NCI-H524 (cell line): ENCODE data around the gene SEC14L2.

ENCODE experiments used
- DNase-seq, 2 experiments: peaks; one replicate each; lab custom pipeline; 2025; lab: John Stamatoyannopoulos, UW

SEC14L2 gene

GRCh38 chr22:30405731-30406130, 8.9 kb downstream of the SEC14L2 start:
- DNase-seq, result no peak

GRCh38 chr22:30406400-30406799, 9.6 kb downstream of the SEC14L2 start:
- DNase-seq, result no peak

- DNase-seq, result no peak
These were observed 11.7 kb downstream of the SEC14L2 start for GRCh38 chr22:30408388-30409102.

GRCh38 chr22:30411780-30412179, 15.0 kb downstream of the SEC14L2 start:
- no peak for DNase-seq

- no peak for DNase-seq
These were observed 16.2 kb downstream of the SEC14L2 start for GRCh38 chr22:30413001-30413400.

- no peak for DNase-seq
These were observed 17.1 kb downstream of the SEC14L2 start for GRCh38 chr22:30413745-30414524.

- DNase-seq, result no peak
These were observed 17.8 kb downstream of the SEC14L2 start for GRCh38 chr22:30414525-30415047.

- DNase-seq, result no peak
These were observed 19.6 kb downstream of the SEC14L2 start for GRCh38 chr22:30416403-30416802.

- no peak for DNase-seq
These were observed 20.0 kb downstream of the SEC14L2 start for GRCh38 chr22:30416837-30417236.

GRCh38 chr22:30420347-30421125, 23.7 kb downstream of the SEC14L2 start:
- no peak for DNase-seq

GRCh38 chr22:30421695-30422480, 25.1 kb downstream of the SEC14L2 start:
- no peak for DNase-seq

- no peak for DNase-seq
These were observed 25.9 kb downstream of the SEC14L2 start for GRCh38 chr22:30422481-30423300.

GRCh38 chr22:30423301-30423958, 26.6 kb downstream of the SEC14L2 start:
- peak in 1 of 2 experiments; percentile 49 for DNase-seq

GRCh38 chr22:30423959-30424533, 27.2 kb downstream of the SEC14L2 start:
- DNase-seq, result peak; percentile 100

GRCh38 chr22:30424534-30425326, 27.9 kb downstream of the SEC14L2 start:
- DNase-seq, result peak in 1 of 2 experiments; percentile 66

GRCh38 chr22:30425327-30425615, 28.5 kb downstream of the SEC14L2 start:
- no peak for DNase-seq

GRCh38 chr22:30425616-30426387, 29.0 kb downstream of the SEC14L2 start, which contains the start of gene MTFP1:
Gene MTFP1 (plus strand): TSS chr22:30425768. CDS start chr22:30425880, 112 bp downstream.
- DNase-seq, result peak; percentile 17 to 82
